Measurements from ENCODE around the gene SMYD3. TPM values are rescaled to one million over a fixed set of nuclear protein-coding genes. Genes with fewer than 3 reads are reported as not detected.

SMYD3 gene
- total RNA-seq, 2 experiments from 2014 or later, result 18.1 to 26.8 TPM

GRCh38 chr1:246066573-246066972 lies 440.5 kb downstream of the SMYD3 start:
- no peaks in the 10 kb centered on the region for H3K36me3 Mint-ChIP-seq
- no peaks in the 10 kb centered on the region for H3K27me3 Mint-ChIP-seq
- no peak for ATAC-seq
- H3K9me3 Mint-ChIP-seq (ENCODE audit: low read depth), result no peaks in the 10 kb centered on the region
- CTCF ChIA-PET, result interaction anchor here (1.5 kb wide), 1 partner anchor 14 kb away, joined by 3 read pairs; no protein-coding TSS in a partner anchor
- H3K27ac Mint-ChIP-seq, result no peak overlapping the region
- H3K4me3 Mint-ChIP-seq, result no peak overlapping the region
- DNase-seq, result no peak
- peaks cover 8% of the 10 kb centered on the region for H3K4me1 Mint-ChIP-seq

- CTCF ChIA-PET, result no interaction called here
- no peak overlapping the region for H3K4me3 Mint-ChIP-seq
- no peaks in the 10 kb centered on the region for H3K36me3 Mint-ChIP-seq
- no peaks in the 10 kb centered on the region for H3K9me3 Mint-ChIP-seq (ENCODE audit: low read depth)
- no peak for ATAC-seq
- peaks cover 8% of the 10 kb centered on the region for H3K4me1 Mint-ChIP-seq
- DNase-seq, result no peak
- H3K27me3 Mint-ChIP-seq, result no peaks in the 10 kb centered on the region
- no peak overlapping the region for H3K27ac Mint-ChIP-seq
Observed at GRCh38 chr1:246065592-246065991, 441.5 kb downstream of the SMYD3 start.

- H3K27me3 Mint-ChIP-seq, result no peaks in the 10 kb centered on the region
- H3K4me1 Mint-ChIP-seq, result peaks cover 8% of the 10 kb centered on the region
- no peaks in the 10 kb centered on the region for H3K36me3 Mint-ChIP-seq
- no peak overlapping the region for H3K4me3 Mint-ChIP-seq
- H3K27ac Mint-ChIP-seq, result no peak overlapping the region
- no peaks in the 10 kb centered on the region for H3K9me3 Mint-ChIP-seq (ENCODE audit: low read depth)
- DNase-seq (no peak), ATAC-seq (no peak)
- CTCF ChIA-PET, result no interaction called here
Observed at GRCh38 chr1:246064891-246065290, 442.2 kb downstream of the SMYD3 start.

- H3K9me3 Mint-ChIP-seq (ENCODE audit: low read depth), result no peaks in the 10 kb centered on the region
- CTCF ChIA-PET, result no interaction called here
- ATAC-seq, result no peak
- no peak overlapping the region for H3K27ac Mint-ChIP-seq
- no peaks in the 10 kb centered on the region for H3K36me3 Mint-ChIP-seq
- no peak for DNase-seq
- H3K27me3 Mint-ChIP-seq, result no peaks in the 10 kb centered on the region
- H3K4me1 Mint-ChIP-seq, result peaks cover 8% of the 10 kb centered on the region
- H3K4me3 Mint-ChIP-seq, result no peak overlapping the region
Observed at GRCh38 chr1:246063013-246063616, 444.0 kb downstream of the SMYD3 start.

GRCh38 chr1:246058466-246058865 lies 448.6 kb downstream of the SMYD3 start:
- Mint-ChIP-seq H3K4me1 (no peaks in the 10 kb centered on the region), H3K9me3 (ENCODE audit: low read depth) (peaks cover 4% of the 10 kb centered on the region), H3K36me3 (peaks cover 4% of the 10 kb centered on the region)

GRCh38 chr1:246052603-246053002 lies 454.5 kb downstream of the SMYD3 start:
- H3K4me1 Mint-ChIP-seq, result no peaks in the 10 kb centered on the region
- ATAC-seq (no peak), DNase-seq (no peak)
- H3K27me3 Mint-ChIP-seq, result no peaks in the 10 kb centered on the region
- H3K36me3 Mint-ChIP-seq, result peaks cover 11% of the 10 kb centered on the region
- peaks cover 4% of the 10 kb centered on the region for H3K9me3 Mint-ChIP-seq (ENCODE audit: low read depth)
- CTCF ChIA-PET, result no interaction called here
- H3K4me3 Mint-ChIP-seq, result no peak overlapping the region
- H3K27ac Mint-ChIP-seq, result no peak overlapping the region

More at GRCh38 chr1:246058466-246058865, 448.6 kb downstream of the SMYD3 start:
- no peak overlapping the region for H3K27ac Mint-ChIP-seq
- ATAC-seq, result no peak
- H3K4me3 Mint-ChIP-seq, result no peak overlapping the region
- no peaks in the 10 kb centered on the region for H3K27me3 Mint-ChIP-seq
- CTCF ChIA-PET, result no interaction called here
- no peak for DNase-seq

GRCh38 chr1:246051909-246052518 lies 455.1 kb downstream of the SMYD3 start:
- H3K36me3 Mint-ChIP-seq, result peaks cover 11% of the 10 kb centered on the region
- ATAC-seq (no peak), DNase-seq (no peak)
- H3K27me3 Mint-ChIP-seq, result no peaks in the 10 kb centered on the region
- no peak overlapping the region for H3K4me3 Mint-ChIP-seq
- no peaks in the 10 kb centered on the region for H3K4me1 Mint-ChIP-seq
- H3K9me3 Mint-ChIP-seq (ENCODE audit: low read depth), result peaks cover 4% of the 10 kb centered on the region
- CTCF ChIA-PET, result no interaction called here
- no peak overlapping the region for H3K27ac Mint-ChIP-seq

- Mint-ChIP-seq H3K4me1 (no peaks in the 10 kb centered on the region), H3K4me3 (no peak overlapping the region), H3K27me3 (no peaks in the 10 kb centered on the region), H3K27ac (no peak overlapping the region), H3K36me3 (peaks cover 7% of the 10 kb centered on the region), H3K9me3 (ENCODE audit: low read depth) (no peaks in the 10 kb centered on the region)
- ATAC-seq, result no peak
- CTCF ChIA-PET, result no interaction called here
- no peak for DNase-seq
Observed at GRCh38 chr1:246048693-246049092, 458.4 kb downstream of the SMYD3 start.

GRCh38 chr1:246043556-246043955 lies 463.5 kb downstream of the SMYD3 start:
- no peak overlapping the region for H3K4me3 Mint-ChIP-seq
- DNase-seq (no peak), ATAC-seq (no peak)
- no peaks in the 10 kb centered on the region for H3K27me3 Mint-ChIP-seq
- CTCF ChIA-PET, result no interaction called here
- no peak overlapping the region for H3K27ac Mint-ChIP-seq
- H3K36me3 Mint-ChIP-seq, result no peaks in the 10 kb centered on the region
- H3K9me3 Mint-ChIP-seq (ENCODE audit: low read depth), result no peaks in the 10 kb centered on the region
- H3K4me1 Mint-ChIP-seq, result no peaks in the 10 kb centered on the region

- DNase-seq, result no peak
- H3K27ac Mint-ChIP-seq, result no peak overlapping the region
- no peak for ATAC-seq
- no peaks in the 10 kb centered on the region for H3K27me3 Mint-ChIP-seq
- no peaks in the 10 kb centered on the region for H3K9me3 Mint-ChIP-seq (ENCODE audit: low read depth)
- no peak overlapping the region for H3K4me3 Mint-ChIP-seq
- CTCF ChIA-PET, result no interaction called here
- H3K4me1 Mint-ChIP-seq, result peaks cover 3% of the 10 kb centered on the region
- H3K36me3 Mint-ChIP-seq, result no peaks in the 10 kb centered on the region
Observed at GRCh38 chr1:246041360-246041759, 465.7 kb downstream of the SMYD3 start.

GRCh38 chr1:246040200-246040890 lies 466.7 kb downstream of the SMYD3 start:
- CTCF ChIA-PET, result no interaction called here
- ATAC-seq (no peak), DNase-seq (no peak)
- Mint-ChIP-seq H3K4me3 (no peak overlapping the region), H3K9me3 (ENCODE audit: low read depth) (no peaks in the 10 kb centered on the region), H3K27me3 (no peaks in the 10 kb centered on the region), H3K36me3 (no peaks in the 10 kb centered on the region), H3K27ac (no peak overlapping the region), H3K4me1 (peaks cover 3% of the 10 kb centered on the region)

GRCh38 chr1:246039584-246039983 lies 467.5 kb downstream of the SMYD3 start:
- Mint-ChIP-seq H3K4me3 (no peak overlapping the region), H3K36me3 (no peaks in the 10 kb centered on the region), H3K27me3 (no peaks in the 10 kb centered on the region), H3K27ac (no peak overlapping the region), H3K9me3 (ENCODE audit: low read depth) (no peaks in the 10 kb centered on the region), H3K4me1 (peaks cover 3% of the 10 kb centered on the region)
- DNase-seq (no peak), ATAC-seq (no peak)
- CTCF ChIA-PET, result no interaction called here

- Mint-ChIP-seq H3K4me1 (peaks cover 3% of the 10 kb centered on the region), H3K27ac (no peak overlapping the region), H3K27me3 (no peaks in the 10 kb centered on the region), H3K9me3 (ENCODE audit: low read depth) (no peaks in the 10 kb centered on the region), H3K36me3 (no peaks in the 10 kb centered on the region), H3K4me3 (no peak overlapping the region)
- no peak for DNase-seq
- ATAC-seq, result no peak
- CTCF ChIA-PET, result no interaction called here
Observed at GRCh38 chr1:246037832-246038231, 469.2 kb downstream of the SMYD3 start.

- Mint-ChIP-seq H3K36me3 (no peaks in the 10 kb centered on the region), H3K4me3 (no peak overlapping the region), H3K4me1 (peaks cover 3% of the 10 kb centered on the region), H3K27ac (no peak overlapping the region), H3K9me3 (ENCODE audit: low read depth) (no peaks in the 10 kb centered on the region), H3K27me3 (no peaks in the 10 kb centered on the region)
- DNase-seq (no peak), ATAC-seq (no peak)
- CTCF ChIA-PET, result no interaction called here
Observed at GRCh38 chr1:246036175-246036574, 470.9 kb downstream of the SMYD3 start.
